ENCODE results near the gene HSPB7.
A peak's percentile ranks its signal among the peaks of the same experiment; 100 is the strongest.
"Not testable (repeated sequence)": the region's sequence is repeated elsewhere in the genome, so short reads cannot be mapped to it uniquely, and the experiment has no call there.

Gene HSPB7

GRCh38 chr1:16043950-16044349 lies 26.1 kb upstream of the HSPB7 start:
- H3K4me3 ChIP-seq (ENCODE audit: low read length): no peak overlapping the region
- H3K4me2 ChIP-seq (ENCODE audit: low read length): no peak overlapping the region
- TF ChIP-seq EZH2phosphoT487 (IDR thresholded peaks at IDR 0.05; ENCODE audit: low read depth) (no peak), CTCF (IDR thresholded peaks at IDR 0.05; ENCODE audit: low read depth, low read length) (no peak)
- H3K9me3 ChIP-seq (ENCODE audit: insufficient read depth, low read length): no peaks in the 10 kb centered on the region
- no peaks in the 10 kb centered on the region for H3K36me3 ChIP-seq (replicated peaks; ENCODE audit: low read depth, low read length)
- no peaks in the 10 kb centered on the region for H4K20me1 ChIP-seq (ENCODE audit: insufficient read depth, low read length)
- no peak overlapping the region for H3K9ac ChIP-seq (ENCODE audit: low read length)
- H3K27ac ChIP-seq (ENCODE audit: low read length): no peak overlapping the region
- H3K27me3 ChIP-seq (ENCODE audit: low read depth, low read length): no peaks in the 10 kb centered on the region; the same call in 1 of the 2 replicates
- H2AFZ ChIP-seq (ENCODE audit: low read depth, low read length): no peak overlapping the region
- H3K79me2 ChIP-seq (ENCODE audit: low read length): no peaks in the 10 kb centered on the region
- no peaks in the 10 kb centered on the region for H3K4me1 ChIP-seq (ENCODE audit: low read length)

- H3K36me3 ChIP-seq (replicated peaks; ENCODE audit: low read depth, low read length): no peaks in the 10 kb centered on the region
- H3K4me1 ChIP-seq (ENCODE audit: low read length): no peaks in the 10 kb centered on the region
- TF ChIP-seq EZH2phosphoT487 (IDR thresholded peaks at IDR 0.05; ENCODE audit: low read depth) (no peak), CTCF (IDR thresholded peaks at IDR 0.05; ENCODE audit: low read depth, low read length) (no peak)
- H3K4me3 ChIP-seq (ENCODE audit: low read length): no peak within 1 kb of the TSS
- no peak within 1 kb of the TSS for H2AFZ ChIP-seq (ENCODE audit: low read depth, low read length)
- H4K20me1 ChIP-seq (ENCODE audit: insufficient read depth, low read length): no peaks in the 10 kb centered on the region
- no peak within 1 kb of the TSS for H3K4me2 ChIP-seq (ENCODE audit: low read length)
- H3K27me3 ChIP-seq (ENCODE audit: low read depth, low read length): no peaks in the 10 kb centered on the region; the same call in 1 of the 2 replicates
- H3K9me3 ChIP-seq (ENCODE audit: insufficient read depth, low read length): no peaks in the 10 kb centered on the region
- H3K9ac ChIP-seq (ENCODE audit: low read length): no peak within 1 kb of the TSS
- H3K79me2 ChIP-seq (ENCODE audit: low read length): no peaks in the 10 kb centered on the region
- H3K27ac ChIP-seq (ENCODE audit: low read length): no peak within 1 kb of the TSS
Observed at GRCh38 chr1:16043521-16043920, 25.7 kb upstream of the HSPB7 start, which contains the start of gene CLCNKB. TSS of gene CLCNKB (plus strand) at chr1:16043782. CDS start at chr1:16044493, 711 bp downstream.

- H3K27me3 ChIP-seq (ENCODE audit: low read depth, low read length); H2AFZ ChIP-seq (ENCODE audit: low read depth, low read length); H3K79me2 ChIP-seq (ENCODE audit: low read length): not testable (repeated sequence)
Observed at GRCh38 chr1:16042654-16043053, 24.8 kb upstream of the HSPB7 start.

GRCh38 chr1:16042096-16042495 lies 24.3 kb upstream of the HSPB7 start:
- Histone ChIP-seq H3K4me1 (ENCODE audit: low read length) (no peaks in the 10 kb centered on the region), H4K20me1 (ENCODE audit: insufficient read depth, low read length) (no peaks in the 10 kb centered on the region), H3K9ac (ENCODE audit: low read length) (no peak overlapping the region), H3K36me3 (replicated peaks; ENCODE audit: low read depth, low read length) (no peaks in the 10 kb centered on the region), H3K27me3 (ENCODE audit: low read depth, low read length) (no peaks in the 10 kb centered on the region; the same call in 1 of the 2 replicates), H3K79me2 (ENCODE audit: low read length) (no peaks in the 10 kb centered on the region), H3K27ac (ENCODE audit: low read length) (no peak overlapping the region), H3K4me2 (ENCODE audit: low read length) (no peak overlapping the region), H3K9me3 (ENCODE audit: insufficient read depth, low read length) (no peaks in the 10 kb centered on the region), H3K4me3 (ENCODE audit: low read length) (no peak overlapping the region), H2AFZ (ENCODE audit: low read depth, low read length) (no peak overlapping the region)
- no peak for TF ChIP-seq EZH2phosphoT487 (IDR thresholded peaks at IDR 0.05; ENCODE audit: low read depth)
- TF ChIP-seq CTCF (IDR thresholded peaks at IDR 0.05; ENCODE audit: low read depth, low read length): peak; percentile 33

More at GRCh38 chr1:16042654-16043053, 24.8 kb upstream of the HSPB7 start:
- H3K9ac ChIP-seq (ENCODE audit: low read length); H3K4me3 ChIP-seq (ENCODE audit: low read length); H3K27ac ChIP-seq (ENCODE audit: low read length); H3K4me1 ChIP-seq (ENCODE audit: low read length); H3K36me3 ChIP-seq (replicated peaks; ENCODE audit: low read depth, low read length); H3K9me3 ChIP-seq (ENCODE audit: insufficient read depth, low read length); H4K20me1 ChIP-seq (ENCODE audit: insufficient read depth, low read length); H3K4me2 ChIP-seq (ENCODE audit: low read length): not testable (repeated sequence)

GRCh38 chr1:16041200-16041599 lies 23.4 kb upstream of the HSPB7 start:
- H3K36me3 ChIP-seq (replicated peaks; ENCODE audit: low read depth, low read length): no peaks in the 10 kb centered on the region
- no peak overlapping the region for H3K4me2 ChIP-seq (ENCODE audit: low read length)
- no peak overlapping the region for H2AFZ ChIP-seq (ENCODE audit: low read depth, low read length)
- no peak overlapping the region for H3K27ac ChIP-seq (ENCODE audit: low read length)
- TF ChIP-seq CTCF (IDR thresholded peaks at IDR 0.05; ENCODE audit: low read depth, low read length): no peak
- no peak for TF ChIP-seq EZH2phosphoT487 (IDR thresholded peaks at IDR 0.05; ENCODE audit: low read depth)
- H3K9ac ChIP-seq (ENCODE audit: low read length): no peak overlapping the region
- H3K4me3 ChIP-seq (ENCODE audit: low read length): no peak overlapping the region
- no peaks in the 10 kb centered on the region for H3K9me3 ChIP-seq (ENCODE audit: insufficient read depth, low read length)
- no peaks in the 10 kb centered on the region; the same call in 1 of the 2 replicates for H3K27me3 ChIP-seq (ENCODE audit: low read depth, low read length)
- no peaks in the 10 kb centered on the region for H3K4me1 ChIP-seq (ENCODE audit: low read length)
- no peaks in the 10 kb centered on the region for H3K79me2 ChIP-seq (ENCODE audit: low read length)
- H4K20me1 ChIP-seq (ENCODE audit: insufficient read depth, low read length): no peaks in the 10 kb centered on the region

GRCh38 chr1:16039871-16040270 lies 22.0 kb upstream of the HSPB7 start:
- not testable (repeated sequence) for H3K27ac ChIP-seq (ENCODE audit: low read length); H3K4me1 ChIP-seq (ENCODE audit: low read length); H3K27me3 ChIP-seq (ENCODE audit: low read depth, low read length); H3K36me3 ChIP-seq (replicated peaks; ENCODE audit: low read depth, low read length); H3K9ac ChIP-seq (ENCODE audit: low read length); H4K20me1 ChIP-seq (ENCODE audit: insufficient read depth, low read length); H3K4me3 ChIP-seq (ENCODE audit: low read length); H3K79me2 ChIP-seq (ENCODE audit: low read length); H2AFZ ChIP-seq (ENCODE audit: low read depth, low read length); H3K9me3 ChIP-seq (ENCODE audit: insufficient read depth, low read length); H3K4me2 ChIP-seq (ENCODE audit: low read length)

Measured in OCI-LY3 (cell line).